ENCODE measurements around the gene IFT122.

IFT122 gene

DNA sequence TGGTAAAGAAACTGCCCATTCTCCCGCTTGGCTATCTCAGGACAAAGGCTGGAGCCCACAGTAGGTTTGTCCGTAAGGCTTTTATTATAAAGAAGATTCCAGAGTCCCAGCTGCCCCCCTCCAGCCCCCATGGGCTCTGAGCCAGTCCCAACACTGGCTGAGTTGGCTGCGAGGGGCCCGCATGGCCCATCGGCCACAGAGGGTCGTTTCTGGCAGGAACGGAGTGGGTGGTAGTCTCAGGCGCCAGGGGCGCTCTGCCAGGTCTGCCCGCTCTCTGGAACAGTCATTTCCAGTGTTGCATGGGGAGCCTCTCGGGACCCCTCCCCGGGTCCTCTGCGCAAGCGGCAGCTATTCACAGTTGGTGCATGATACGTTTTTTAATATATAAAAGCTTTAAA lies 115.1 kb downstream of the IFT122 start:
- H3K27ac ChIP-seq (ENCODE audit: low read depth, low read length): no peak overlapping the region
- peaks cover 6% of the 10 kb centered on the region; the same call in 1 of the 2 replicates for H3K36me3 ChIP-seq (ENCODE audit: control insufficient read depth, insufficient read depth, low read length)
- no peak overlapping the region for H3K9ac ChIP-seq (ENCODE audit: low read depth, low read length)
- no peaks in the 10 kb centered on the region for H3K27me3 ChIP-seq (ENCODE audit: control insufficient read depth, insufficient read depth, low read length)
- H3K4me3 ChIP-seq (ENCODE audit: low read depth, low read length): no peak overlapping the region
- no peaks in the 10 kb centered on the region for H3K9me3 ChIP-seq (ENCODE audit: control insufficient read depth, insufficient read depth, low read length)
- H3K4me1 ChIP-seq (ENCODE audit: control insufficient read depth, insufficient read depth, low read length): no peaks in the 10 kb centered on the region

DNA sequence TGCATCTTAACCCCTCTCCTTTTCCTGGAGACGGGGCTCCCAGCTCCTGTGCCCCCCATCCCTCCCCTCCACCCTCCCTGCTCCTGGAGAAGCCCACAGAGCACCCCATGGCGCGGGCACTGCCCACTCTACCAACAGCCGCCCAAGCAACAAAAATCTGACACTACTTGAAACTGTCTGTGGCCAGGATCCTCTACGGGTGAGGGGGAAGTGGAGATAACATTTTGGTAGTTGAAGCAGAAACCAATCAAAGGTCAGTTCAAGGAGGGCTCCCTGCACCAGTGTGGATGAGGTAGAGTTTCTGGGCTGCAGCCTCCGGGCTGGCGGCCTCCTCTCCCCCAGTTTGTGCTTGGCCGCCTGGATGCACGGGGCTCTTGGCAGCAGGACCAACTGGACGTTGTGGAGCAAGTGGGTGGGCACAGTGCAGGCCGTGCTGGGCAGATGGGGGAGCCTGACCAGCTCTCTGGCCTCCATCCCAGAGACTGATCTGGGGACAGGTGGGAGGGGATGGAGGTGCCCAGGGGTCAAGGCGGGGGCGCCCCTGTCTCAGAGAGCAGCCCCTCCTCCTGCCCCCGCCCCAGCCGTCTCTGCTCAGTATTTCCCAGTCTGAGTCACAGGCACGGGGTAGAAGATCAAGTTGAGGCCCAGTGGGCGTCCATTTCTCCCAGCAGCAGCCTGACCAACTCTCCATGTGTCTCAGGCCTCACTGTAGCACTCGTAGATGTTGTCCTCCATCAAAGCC lies 115.8 kb downstream of the IFT122 start:
- Histone ChIP-seq H3K4me1 (ENCODE audit: control insufficient read depth, insufficient read depth, low read length) (no peaks in the 10 kb centered on the region), H3K27ac (ENCODE audit: low read depth, low read length) (no peak overlapping the region), H3K9me3 (ENCODE audit: control insufficient read depth, insufficient read depth, low read length) (no peaks in the 10 kb centered on the region), H3K27me3 (ENCODE audit: control insufficient read depth, insufficient read depth, low read length) (no peaks in the 10 kb centered on the region), H3K9ac (ENCODE audit: low read depth, low read length) (no peak overlapping the region), H3K36me3 (ENCODE audit: control insufficient read depth, insufficient read depth, low read length) (peaks cover 6% of the 10 kb centered on the region; the same call in 1 of the 2 replicates), H3K4me3 (ENCODE audit: low read depth, low read length) (no peak overlapping the region)

DNA sequence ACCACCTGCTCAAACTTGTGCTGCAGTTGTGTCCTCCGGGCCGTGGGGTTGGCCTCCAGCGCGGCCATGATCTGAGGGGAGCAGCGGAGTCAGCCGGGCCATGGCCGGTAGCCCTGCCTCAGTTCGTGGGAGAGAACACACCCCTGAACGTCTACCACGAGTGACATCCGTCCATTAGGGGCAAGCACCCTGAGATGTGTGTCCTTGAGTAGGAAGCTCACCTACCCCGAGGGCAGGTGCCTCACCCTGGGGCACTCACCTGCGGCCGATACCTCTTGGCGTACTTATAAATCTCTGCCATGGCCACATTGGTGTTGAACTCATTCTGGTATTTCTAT lies 116.3 kb downstream of the IFT122 start:
- no peaks in the 10 kb centered on the region for H3K27me3 ChIP-seq (ENCODE audit: control insufficient read depth, insufficient read depth, low read length)
- H3K9ac ChIP-seq (ENCODE audit: low read depth, low read length): no peak overlapping the region
- no peak overlapping the region for H3K4me3 ChIP-seq (ENCODE audit: low read depth, low read length)
- H3K36me3 ChIP-seq (ENCODE audit: control insufficient read depth, insufficient read depth, low read length): peaks cover 6% of the 10 kb centered on the region; the same call in 1 of the 2 replicates
- no peaks in the 10 kb centered on the region for H3K9me3 ChIP-seq (ENCODE audit: control insufficient read depth, insufficient read depth, low read length)
- H3K27ac ChIP-seq (ENCODE audit: low read depth, low read length): no peak overlapping the region
- H3K4me1 ChIP-seq (ENCODE audit: control insufficient read depth, insufficient read depth, low read length): no peaks in the 10 kb centered on the region

- H3K9me3 ChIP-seq (ENCODE audit: control insufficient read depth, insufficient read depth, low read length): no peaks in the 10 kb centered on the region
- no peaks in the 10 kb centered on the region for H3K27me3 ChIP-seq (ENCODE audit: control insufficient read depth, insufficient read depth, low read length)
- no peaks in the 10 kb centered on the region for H3K4me1 ChIP-seq (ENCODE audit: control insufficient read depth, insufficient read depth, low read length)
- no peak overlapping the region for H3K4me3 ChIP-seq (ENCODE audit: low read depth, low read length)
- H3K9ac ChIP-seq (ENCODE audit: low read depth, low read length): no peak overlapping the region
- H3K36me3 ChIP-seq (ENCODE audit: control insufficient read depth, insufficient read depth, low read length): peaks cover 6% of the 10 kb centered on the region; the same call in 1 of the 2 replicates
- H3K27ac ChIP-seq (ENCODE audit: low read depth, low read length): no peak overlapping the region
Measured at GRCh38 chr3:129556890-129557547, 117.0 kb downstream of the IFT122 start.

GRCh38 chr3:129557548-129557894 lies 117.5 kb downstream of the IFT122 start:
- H3K36me3 ChIP-seq (ENCODE audit: control insufficient read depth, insufficient read depth, low read length): peaks cover 6% of the 10 kb centered on the region; the same call in 1 of the 2 replicates
- no peak overlapping the region for H3K9ac ChIP-seq (ENCODE audit: low read depth, low read length)
- no peak overlapping the region for H3K4me3 ChIP-seq (ENCODE audit: low read depth, low read length)
- H3K4me1 ChIP-seq (ENCODE audit: control insufficient read depth, insufficient read depth, low read length): no peaks in the 10 kb centered on the region
- no peak overlapping the region for H3K27ac ChIP-seq (ENCODE audit: low read depth, low read length)
- H3K9me3 ChIP-seq (ENCODE audit: control insufficient read depth, insufficient read depth, low read length): no peaks in the 10 kb centered on the region
- no peaks in the 10 kb centered on the region for H3K27me3 ChIP-seq (ENCODE audit: control insufficient read depth, insufficient read depth, low read length)

DNA sequence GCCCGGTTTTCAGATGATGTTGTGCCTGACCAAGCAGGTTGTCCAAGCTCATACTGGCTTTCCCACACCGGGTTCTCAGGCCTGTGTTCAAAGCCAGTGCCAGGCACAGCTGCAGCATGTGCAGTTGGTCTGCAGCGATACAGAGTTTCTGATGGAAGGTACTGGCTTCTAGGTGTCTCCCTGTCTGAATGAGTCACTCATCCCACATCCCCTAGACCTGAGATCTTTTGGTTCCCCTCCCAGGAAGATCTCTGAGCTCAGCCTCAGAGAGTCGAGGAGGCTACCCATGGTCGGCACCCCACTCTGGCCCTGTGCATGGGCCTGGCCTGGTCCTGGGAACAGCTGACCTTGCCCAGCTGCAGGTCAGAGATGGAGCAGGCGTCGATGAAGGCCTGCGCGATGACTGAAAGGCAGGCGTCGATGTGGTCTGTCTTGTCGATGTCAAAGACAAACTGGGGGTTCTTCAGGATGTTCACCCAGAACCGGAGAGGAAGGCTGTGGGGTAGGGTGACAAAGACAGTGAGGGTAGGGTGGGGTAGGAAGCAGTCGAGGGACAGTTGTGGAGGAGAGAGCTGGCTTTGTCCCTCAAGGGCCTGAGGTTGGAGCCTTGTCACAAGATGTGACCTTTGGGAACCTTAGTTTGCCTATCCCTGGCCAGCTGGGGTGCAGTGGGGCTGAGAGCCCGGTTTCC lies 118.2 kb downstream of the IFT122 start:
- Histone ChIP-seq H3K27me3 (ENCODE audit: control insufficient read depth, insufficient read depth, low read length) (no peaks in the 10 kb centered on the region), H3K4me1 (ENCODE audit: control insufficient read depth, insufficient read depth, low read length) (no peaks in the 10 kb centered on the region), H3K36me3 (ENCODE audit: control insufficient read depth, insufficient read depth, low read length) (peaks cover 8% of the 10 kb centered on the region; the same call in 1 of the 2 replicates), H3K9me3 (ENCODE audit: control insufficient read depth, insufficient read depth, low read length) (no peaks in the 10 kb centered on the region), H3K9ac (ENCODE audit: low read depth, low read length) (no peak overlapping the region), H3K27ac (ENCODE audit: low read depth, low read length) (no peak overlapping the region), H3K4me3 (ENCODE audit: low read depth, low read length) (no peak overlapping the region)

- Histone ChIP-seq H3K27ac (ENCODE audit: low read depth, low read length) (no peak overlapping the region), H3K4me1 (ENCODE audit: control insufficient read depth, insufficient read depth, low read length) (no peaks in the 10 kb centered on the region), H3K9me3 (ENCODE audit: control insufficient read depth, insufficient read depth, low read length) (no peaks in the 10 kb centered on the region), H3K4me3 (ENCODE audit: low read depth, low read length) (no peak overlapping the region), H3K27me3 (ENCODE audit: control insufficient read depth, insufficient read depth, low read length) (no peaks in the 10 kb centered on the region), H3K9ac (ENCODE audit: low read depth, low read length) (no peak overlapping the region), H3K36me3 (ENCODE audit: control insufficient read depth, insufficient read depth, low read length) (peaks cover 12% of the 10 kb centered on the region; the same call in 1 of the 2 replicates)
Measured at GRCh38 chr3:129558772-129559564, 118.9 kb downstream of the IFT122 start.

- H3K4me1 ChIP-seq (ENCODE audit: control insufficient read depth, insufficient read depth, low read length): no peaks in the 10 kb centered on the region
Measured at GRCh38 chr3:129559565-129560079, 119.6 kb downstream of the IFT122 start.

DNA sequence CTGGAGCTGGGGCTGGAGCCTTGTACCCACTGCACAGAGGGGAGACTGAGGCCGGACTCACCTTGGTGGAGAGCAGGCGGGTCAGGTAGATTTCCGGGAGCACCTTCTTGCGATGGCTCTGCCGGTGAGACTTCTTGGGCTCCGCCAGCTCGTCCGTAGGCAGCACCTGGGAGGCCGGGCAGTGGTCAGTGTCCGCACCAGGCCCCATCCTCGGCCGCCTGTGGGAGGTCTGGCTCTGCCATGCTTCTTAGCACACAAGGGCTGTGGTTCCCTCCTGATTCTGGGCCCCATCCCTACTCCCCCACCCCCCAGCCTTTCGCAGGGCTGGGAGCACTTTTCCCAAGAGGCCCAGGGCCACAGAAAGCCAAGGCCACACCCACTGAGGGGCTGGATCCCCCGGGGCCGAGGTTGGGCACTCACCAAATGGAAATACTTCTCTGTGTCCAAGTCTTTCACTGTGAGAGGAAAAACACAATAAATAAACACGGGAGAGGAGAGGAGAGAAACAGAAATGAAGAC lies 120.3 kb downstream of the IFT122 start:
- peaks cover 12% of the 10 kb centered on the region; the same call in 1 of the 2 replicates for H3K36me3 ChIP-seq (ENCODE audit: control insufficient read depth, insufficient read depth, low read length)
- no peak overlapping the region for H3K4me3 ChIP-seq (ENCODE audit: low read depth, low read length)
- no peaks in the 10 kb centered on the region for H3K4me1 ChIP-seq (ENCODE audit: control insufficient read depth, insufficient read depth, low read length)
- H3K9ac ChIP-seq (ENCODE audit: low read depth, low read length): no peak overlapping the region
- no peaks in the 10 kb centered on the region for H3K27me3 ChIP-seq (ENCODE audit: control insufficient read depth, insufficient read depth, low read length)
- no peak overlapping the region for H3K27ac ChIP-seq (ENCODE audit: low read depth, low read length)
- H3K9me3 ChIP-seq (ENCODE audit: control insufficient read depth, insufficient read depth, low read length): no peaks in the 10 kb centered on the region

More at GRCh38 chr3:129559565-129560079, 119.6 kb downstream of the IFT122 start:
- Histone ChIP-seq H3K27ac (ENCODE audit: low read depth, low read length) (no peak overlapping the region), H3K9ac (ENCODE audit: low read depth, low read length) (no peak overlapping the region), H3K36me3 (ENCODE audit: control insufficient read depth, insufficient read depth, low read length) (peaks cover 12% of the 10 kb centered on the region; the same call in 1 of the 2 replicates), H3K4me3 (ENCODE audit: low read depth, low read length) (no peak overlapping the region), H3K9me3 (ENCODE audit: control insufficient read depth, insufficient read depth, low read length) (no peaks in the 10 kb centered on the region), H3K27me3 (ENCODE audit: control insufficient read depth, insufficient read depth, low read length) (no peaks in the 10 kb centered on the region)

DNA sequence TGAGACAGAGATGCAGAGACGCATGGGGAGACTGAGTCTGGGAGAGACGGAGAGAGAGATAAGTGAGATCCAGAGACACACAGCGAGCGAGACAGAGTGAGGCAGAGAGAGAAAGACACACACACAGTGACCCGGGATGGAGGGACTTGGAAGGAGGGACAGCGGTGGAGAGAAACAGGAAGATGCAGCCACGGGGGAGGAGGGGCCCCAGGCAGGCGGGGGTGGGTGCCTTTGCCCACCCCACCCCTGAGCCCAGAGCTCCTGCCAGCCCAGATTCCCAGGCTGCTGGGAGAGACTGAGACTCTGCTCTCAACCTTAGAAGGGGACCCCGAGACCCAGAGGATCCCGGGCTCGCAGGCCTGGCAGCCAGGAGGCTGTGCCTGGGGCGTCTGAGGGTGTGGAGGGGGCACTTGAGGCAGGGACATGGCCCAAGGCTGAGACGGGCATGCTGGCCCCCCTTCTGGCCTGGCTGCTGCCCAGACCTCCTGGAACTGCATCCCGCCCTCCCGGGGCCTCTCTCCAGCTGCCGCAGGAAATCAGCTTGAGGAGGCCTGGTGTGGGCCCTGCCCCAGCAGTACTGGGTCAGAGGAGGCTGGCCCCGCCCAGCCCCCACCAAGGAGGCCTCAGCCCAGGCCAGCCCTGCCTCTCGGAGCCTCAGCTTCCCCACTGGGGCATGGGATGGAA lies 121.0 kb downstream of the IFT122 start:
- H3K4me1 ChIP-seq (ENCODE audit: control insufficient read depth, insufficient read depth, low read length): no peaks in the 10 kb centered on the region
- H3K36me3 ChIP-seq (ENCODE audit: control insufficient read depth, insufficient read depth, low read length): peaks cover 12% of the 10 kb centered on the region; the same call in 1 of the 2 replicates
- no peaks in the 10 kb centered on the region for H3K27me3 ChIP-seq (ENCODE audit: control insufficient read depth, insufficient read depth, low read length)
- no peak overlapping the region for H3K9ac ChIP-seq (ENCODE audit: low read depth, low read length)
- peak overlapping the region; percentile 12 for H3K27ac ChIP-seq (ENCODE audit: low read depth, low read length)
- no peaks in the 10 kb centered on the region for H3K9me3 ChIP-seq (ENCODE audit: control insufficient read depth, insufficient read depth, low read length)
- H3K4me3 ChIP-seq (ENCODE audit: low read depth, low read length): no peak overlapping the region
